Ovary (tissue), 3 donors: Measurements from ENCODE around the gene PLP2.

Experiments
- CTCF ChIP-seq, 3 donors: fragments of 450-650 bp in 2 of 3; fragments of 200-600 bp in 1 of 3; IDR thresholded peaks; one replicate each; pipeline versions ENCODE4 v1.5.1 to v1.8.0; 2016 to 2022; ENCODE audit warnings: antibody characterized with exemption in 3 of 3, mild to moderate bottlenecking in 1 of 3
- EP300 ChIP-seq: sonication (generic); formaldehyde crosslinking; IDR thresholded peaks from one replicate; pipeline ENCODE4 v1.6.1; 2017; ENCODE audit warnings: antibody characterized with exemption
- POLR2A ChIP-seq: fragments of 450-650 bp; IDR thresholded peaks from one replicate; pipeline ENCODE4 v1.6.1; 2017; ENCODE audit warnings: antibody characterized with exemption, mild to moderate bottlenecking, moderate library complexity
- donor health status: DM: no; HTN: no; CAD: no.

- TF ChIP-seq POLR2A, result no peak
- no peak for TF ChIP-seq CTCF (IDR thresholded peaks at IDR 0.05)
- TF ChIP-seq EP300, result no peak
Observed at GRCh38 chrX:49220100-49220499, 48.4 kb downstream of the PLP2 start.
